Activated T-helper 17 cell treated with anti-CD3 and anti-CD28 coated beads, Interleukin-2, amount 50 U/mL, for 72 hours (primary cell): ENCODE results near the gene TNFRSF18. TPM values are rescaled to one million over a fixed set of nuclear protein-coding genes. Genes with fewer than 3 reads are reported as not detected.
"Not testable (repeated sequence)": the region's sequence is repeated elsewhere in the genome, so short reads cannot be mapped to it uniquely, and the experiment has no call there.

Experiments
- ATAC-seq: fragments of 150-1000 bp; cut with Tn5 transposase; replicated peaks from 2 replicates; pipeline ENCODE4 v1.10.0; 2021; ENCODE audit warnings: mild to moderate bottlenecking, moderate library complexity
- H3K27ac Mint-ChIP-seq: one replicate; pipeline ENCODE4 v1.8.0; 2022; ENCODE audit warnings: mixed read lengths
- H3K27me3 Mint-ChIP-seq: one replicate; pipeline ENCODE4 v1.8.0; 2022; ENCODE audit warnings: mixed read lengths
- H3K36me3 Mint-ChIP-seq: one replicate; pipeline ENCODE4 v1.8.0; 2022; ENCODE audit warnings: low read depth, mild to moderate bottlenecking, mixed read lengths
- H3K4me1 Mint-ChIP-seq: one replicate; pipeline ENCODE4 v1.8.0; 2022; ENCODE audit warnings: mixed read lengths
- H3K4me3 Mint-ChIP-seq: one replicate; pipeline ENCODE4 v1.8.0; 2022; ENCODE audit warnings: mild to moderate bottlenecking, mixed read lengths
- H3K9me3 Mint-ChIP-seq: one replicate; pipeline ENCODE4 v1.8.0; 2022; ENCODE audit warnings: mixed read lengths
- total RNA-seq, 2 donors: library from RNA; stranded (reverse); gene quantifications; one replicate each; pipeline ENCODE4 v1.2.3, GENCODE V29; 2022

Gene TNFRSF18
- 100 to 1,000 TPM; 105 to 796 TPM for total RNA-seq

DNA sequence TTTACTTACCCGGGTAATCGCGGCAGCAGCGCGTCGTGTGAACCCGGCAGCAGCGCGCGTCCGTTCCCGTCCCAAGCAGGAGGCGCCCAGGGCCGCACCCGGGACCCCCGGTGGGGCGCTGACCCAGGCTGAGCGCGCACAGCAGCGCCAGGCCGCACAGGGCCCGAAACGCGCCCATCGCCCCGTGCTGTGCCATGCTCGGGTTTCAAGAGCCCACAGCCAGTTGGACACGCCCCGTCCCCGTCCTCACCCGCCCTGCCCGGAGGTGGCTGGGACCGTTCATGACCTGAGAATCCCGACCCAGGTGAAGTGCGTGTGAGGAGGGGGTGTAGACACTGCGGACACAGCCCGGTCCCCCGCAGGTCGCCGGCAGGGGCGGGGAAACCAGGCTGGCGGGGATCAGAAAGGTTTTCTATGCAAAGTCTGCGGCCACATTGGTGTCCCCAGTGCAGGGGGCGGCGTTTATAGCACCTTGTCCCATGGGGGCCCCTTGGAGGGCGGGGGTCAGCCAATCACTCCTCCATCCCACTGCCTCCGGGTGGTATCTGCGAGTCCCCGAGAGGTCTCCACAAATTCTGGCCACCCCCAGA, at the start of gene TNFRSF18:
Gene TNFRSF18 (minus strand): TSS at position 217 of the 590 bp plus-strand sequence. CDS start 21 bp downstream, at position 196.
- Mint-ChIP-seq H3K9me3 (no peaks in the 10 kb centered on the region), H3K36me3 (peaks cover 85% of the 10 kb centered on the region), H3K4me3 (peak within 1 kb of the TSS; percentile 95), H3K4me1 (peaks cover 6% of the 10 kb centered on the region), H3K27me3 (no peaks in the 10 kb centered on the region), H3K27ac (peak within 1 kb of the TSS; percentile 96)
- ATAC-seq = peak; percentile 39

GRCh38 chr1:1255611-1256010, 49.2 kb upstream of the TNFRSF18 start:
- H3K27ac Mint-ChIP-seq = no peak overlapping the region
- peaks cover 6% of the 10 kb centered on the region for H3K4me1 Mint-ChIP-seq
- H3K27me3 Mint-ChIP-seq = no peaks in the 10 kb centered on the region
- no peak for ATAC-seq
- peaks cover 80% of the 10 kb centered on the region for H3K36me3 Mint-ChIP-seq
- no peak overlapping the region for H3K4me3 Mint-ChIP-seq
- no peaks in the 10 kb centered on the region for H3K9me3 Mint-ChIP-seq

DNA sequence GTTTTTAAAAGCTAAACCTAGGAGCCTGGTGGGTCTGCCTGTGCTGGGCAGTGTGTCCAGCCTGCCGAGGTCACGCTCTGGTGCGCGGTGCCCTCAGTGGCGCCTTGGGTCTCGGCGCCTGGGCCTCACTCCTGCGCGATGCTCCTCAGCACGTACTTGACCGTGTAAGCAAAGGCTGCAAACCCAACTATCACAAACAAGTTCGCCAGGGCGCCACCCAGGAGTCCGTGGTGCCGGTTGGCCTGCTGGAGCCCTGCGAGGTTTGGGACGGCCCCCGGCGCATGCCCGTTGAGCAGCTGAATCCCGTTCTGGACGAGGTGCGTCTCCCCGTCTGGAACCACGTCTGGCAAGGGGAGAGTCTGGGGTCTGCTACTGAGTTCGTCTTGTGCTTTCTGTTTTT, 48.7 kb upstream of the TNFRSF18 start:
- ATAC-seq = no peak
- no peak overlapping the region for H3K4me3 Mint-ChIP-seq
- peaks cover 5% of the 10 kb centered on the region for H3K4me1 Mint-ChIP-seq
- H3K36me3 Mint-ChIP-seq = peaks cover 75% of the 10 kb centered on the region
- no peaks in the 10 kb centered on the region for H3K27me3 Mint-ChIP-seq
- no peak overlapping the region for H3K27ac Mint-ChIP-seq
- no peaks in the 10 kb centered on the region for H3K9me3 Mint-ChIP-seq

GRCh38 chr1:1254667-1254998, 48.2 kb upstream of the TNFRSF18 start:
- Mint-ChIP-seq H3K27me3 (no peaks in the 10 kb centered on the region), H3K36me3 (peaks cover 71% of the 10 kb centered on the region), H3K4me3 (no peak overlapping the region), H3K4me1 (peaks cover 1% of the 10 kb centered on the region), H3K9me3 (no peaks in the 10 kb centered on the region), H3K27ac (no peak overlapping the region)
- no peak for ATAC-seq

- Mint-ChIP-seq H3K4me3 (no peak overlapping the region), H3K27me3 (no peaks in the 10 kb centered on the region), H3K36me3 (peaks cover 66% of the 10 kb centered on the region), H3K27ac (no peak overlapping the region), H3K9me3 (no peaks in the 10 kb centered on the region), H3K4me1 (no peaks in the 10 kb centered on the region)
- ATAC-seq = no peak
Observed at GRCh38 chr1:1253972-1254666, 47.7 kb upstream of the TNFRSF18 start.

GRCh38 chr1:1253314-1253713, 46.9 kb upstream of the TNFRSF18 start:
- Mint-ChIP-seq H3K27ac (peak overlapping the region; percentile 79), H3K4me3 (no peak overlapping the region), H3K4me1 (no peaks in the 10 kb centered on the region), H3K36me3 (peaks cover 61% of the 10 kb centered on the region), H3K9me3 (no peaks in the 10 kb centered on the region), H3K27me3 (no peaks in the 10 kb centered on the region)
- no peak for ATAC-seq

DNA sequence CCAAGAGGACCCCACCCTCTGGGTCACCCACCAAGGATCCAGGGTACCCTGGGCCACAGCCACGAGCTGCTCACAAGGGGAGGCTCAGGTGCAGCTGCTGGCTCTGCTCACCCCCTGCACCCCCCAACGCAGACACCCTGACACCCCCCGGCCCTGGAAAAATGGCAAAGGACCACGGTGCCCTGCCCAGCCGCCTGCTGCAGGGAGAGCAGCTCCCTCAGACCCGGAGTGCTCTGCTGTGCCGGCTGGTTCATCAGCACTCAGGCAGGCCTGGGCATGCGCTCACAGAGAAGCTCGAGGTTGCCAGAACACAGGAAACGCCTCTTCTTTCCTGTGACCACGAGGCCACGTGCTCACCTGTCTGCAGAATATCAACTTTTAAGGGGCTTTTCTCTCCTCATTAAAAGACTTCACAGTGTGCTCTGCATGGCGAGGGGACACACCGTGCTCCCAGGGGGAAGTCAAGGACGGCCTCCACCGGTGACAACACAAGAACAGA, 44.4 kb upstream of the TNFRSF18 start:
- no peaks in the 10 kb centered on the region for H3K27me3 Mint-ChIP-seq
- H3K9me3 Mint-ChIP-seq = no peaks in the 10 kb centered on the region
- H3K4me1 Mint-ChIP-seq = no peaks in the 10 kb centered on the region
- H3K36me3 Mint-ChIP-seq = peaks cover 36% of the 10 kb centered on the region
- H3K27ac Mint-ChIP-seq = peak overlapping the region; percentile 91
- peak; percentile 93 for ATAC-seq
- H3K4me3 Mint-ChIP-seq = peak overlapping the region; percentile 75

DNA sequence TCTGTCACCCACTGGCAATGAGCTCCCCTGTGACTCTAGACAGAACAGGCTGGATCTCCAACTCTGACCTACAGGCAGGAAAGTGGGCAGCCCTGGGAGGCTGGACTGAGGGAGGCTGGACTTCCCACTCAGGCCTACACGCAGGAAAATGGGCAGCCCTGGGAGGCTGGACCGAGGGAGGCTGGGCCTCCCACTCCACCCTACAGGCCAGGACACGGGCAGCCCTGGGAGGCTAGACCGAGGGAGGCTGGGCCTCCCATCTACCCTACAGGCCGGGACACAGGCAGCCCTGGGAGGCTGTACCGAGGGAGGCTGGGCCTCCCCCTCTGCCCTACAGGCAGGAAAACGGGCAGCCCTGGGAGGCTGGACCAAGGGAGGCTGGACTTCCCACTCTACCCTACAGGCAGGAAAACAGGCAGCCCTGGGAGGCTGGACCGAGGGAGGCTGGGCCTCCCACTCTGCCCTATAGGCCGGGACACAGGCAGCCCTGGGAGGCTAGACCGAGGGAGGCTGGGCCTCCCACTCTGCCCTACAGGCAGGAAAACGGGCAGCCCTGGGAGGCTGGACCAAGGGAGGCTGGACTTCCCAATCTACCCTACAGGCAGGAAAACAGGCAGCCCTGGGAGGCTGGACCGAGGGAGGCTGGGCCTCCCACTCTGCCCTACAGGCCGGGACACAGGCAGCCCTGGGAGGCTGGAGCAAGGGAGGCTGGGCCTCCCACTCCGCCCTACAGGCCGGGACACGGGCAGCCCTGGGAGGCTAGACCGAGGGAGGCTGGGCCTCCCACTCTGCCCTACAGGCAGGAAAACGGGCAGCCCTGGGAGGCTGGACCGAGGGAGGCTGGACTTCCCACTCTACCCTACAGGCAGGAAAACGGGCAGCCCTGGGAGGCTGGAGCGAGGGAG, 41.9 kb upstream of the TNFRSF18 start:
- peaks cover 13% of the 10 kb centered on the region for H3K36me3 Mint-ChIP-seq
- not testable (repeated sequence) for H3K4me3 Mint-ChIP-seq, H3K4me1 Mint-ChIP-seq, ATAC-seq, H3K27me3 Mint-ChIP-seq, H3K27ac Mint-ChIP-seq, H3K9me3 Mint-ChIP-seq

DNA sequence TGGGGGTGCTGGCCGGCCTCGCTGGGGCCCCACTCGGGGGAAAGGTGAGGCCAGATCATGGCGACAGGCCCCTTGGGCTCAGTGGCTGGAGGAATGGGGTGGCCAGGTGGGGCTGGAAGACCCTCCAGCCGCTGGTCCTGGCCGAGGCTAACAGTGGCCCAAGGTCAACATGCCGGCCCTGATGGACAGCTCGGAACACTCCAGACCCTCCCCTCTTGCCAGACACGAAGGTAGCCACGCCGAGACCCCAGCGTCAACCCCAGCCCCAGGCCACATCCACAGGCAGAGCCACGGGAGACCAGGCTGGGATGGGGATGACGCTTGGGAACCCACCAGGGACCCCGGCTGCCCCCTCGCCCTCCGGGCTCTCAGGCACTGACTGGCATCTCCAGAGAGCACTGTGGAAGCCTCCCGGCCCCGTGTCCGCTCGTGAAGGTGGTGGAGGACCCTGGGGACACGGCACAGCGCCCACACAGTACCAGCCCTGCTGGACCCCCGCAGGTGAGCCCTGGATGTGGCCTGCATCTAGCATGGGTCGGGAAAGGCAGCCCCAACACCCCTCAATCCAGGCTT, 41.0 kb upstream of the TNFRSF18 start:
- Mint-ChIP-seq H3K36me3 (peaks cover 5% of the 10 kb centered on the region), H3K9me3 (no peaks in the 10 kb centered on the region), H3K4me1 (no peaks in the 10 kb centered on the region), H3K27me3 (no peaks in the 10 kb centered on the region), H3K27ac (no peak overlapping the region), H3K4me3 (no peak overlapping the region)
- no peak for ATAC-seq

- no peak within 1 kb of the TSS for H3K27ac Mint-ChIP-seq
- H3K9me3 Mint-ChIP-seq = no peaks in the 10 kb centered on the region
- peaks cover 5% of the 10 kb centered on the region for H3K36me3 Mint-ChIP-seq
- no peaks in the 10 kb centered on the region for H3K27me3 Mint-ChIP-seq
- no peak for ATAC-seq
- H3K4me3 Mint-ChIP-seq = no peak within 1 kb of the TSS
- no peaks in the 10 kb centered on the region for H3K4me1 Mint-ChIP-seq
Observed at GRCh38 chr1:1246577-1247340, 40.4 kb upstream of the TNFRSF18 start, which contains the start of gene C1QTNF12. TSS of gene C1QTNF12 (minus strand) at chr1:1246722. CDS start at chr1:1246690, 32 bp downstream.

GRCh38 chr1:1245817-1246576, 39.6 kb upstream of the TNFRSF18 start:
- no peaks in the 10 kb centered on the region for H3K4me1 Mint-ChIP-seq
- H3K4me3 Mint-ChIP-seq = no peak overlapping the region
- peaks cover 2% of the 10 kb centered on the region for H3K36me3 Mint-ChIP-seq
- no peaks in the 10 kb centered on the region for H3K9me3 Mint-ChIP-seq
- ATAC-seq = no peak
- H3K27me3 Mint-ChIP-seq = no peaks in the 10 kb centered on the region
- H3K27ac Mint-ChIP-seq = no peak overlapping the region

DNA sequence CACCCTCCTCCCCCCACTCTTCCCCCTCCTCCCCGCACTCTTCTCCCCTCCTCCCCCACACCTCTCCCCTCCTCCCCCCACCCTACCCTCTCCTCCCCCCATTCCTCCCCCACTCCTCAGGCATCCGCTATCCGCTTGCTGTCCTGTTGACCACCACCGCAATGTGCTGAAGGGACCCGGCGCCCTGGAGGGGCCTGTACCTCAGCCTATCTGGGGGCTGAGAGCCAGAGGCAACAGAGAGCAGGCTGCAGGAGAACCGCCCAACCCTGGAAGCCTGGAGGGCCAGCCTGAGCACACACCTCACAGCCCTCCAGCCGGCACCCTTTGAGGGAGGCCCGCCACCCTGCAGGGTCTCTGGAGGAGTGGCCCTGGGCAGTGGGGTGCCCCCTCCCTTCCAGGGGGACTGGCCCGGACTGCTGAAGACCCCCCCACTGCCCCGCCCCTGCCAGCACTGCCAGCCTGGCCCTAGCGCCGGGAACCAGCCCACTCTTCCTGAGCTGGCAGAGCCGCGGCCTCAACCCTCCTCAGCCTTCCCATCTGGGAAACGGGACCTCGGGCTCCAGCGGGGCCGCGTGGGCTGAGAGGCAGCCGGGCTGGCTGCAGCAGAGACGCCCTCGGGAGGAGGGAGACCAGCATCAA, 38.9 kb upstream of the TNFRSF18 start:
- Mint-ChIP-seq H3K4me1 (no peaks in the 10 kb centered on the region), H3K4me3 (no peak overlapping the region), H3K36me3 (no peaks in the 10 kb centered on the region), H3K9me3 (no peaks in the 10 kb centered on the region), H3K27ac (no peak overlapping the region), H3K27me3 (no peaks in the 10 kb centered on the region)
- ATAC-seq = no peak
